Measurements from ENCODE around the gene TROAP. TPM values are rescaled to one million over a fixed set of nuclear protein-coding genes. Genes with fewer than 3 reads are reported as not detected.
"Not testable (repeated sequence)": the region's sequence is repeated elsewhere in the genome, so short reads cannot be mapped to it uniquely, and the experiment has no call there.

TROAP gene
- total RNA-seq, 1 experiment from 2014 or later, result 75.3 TPM

DNA sequence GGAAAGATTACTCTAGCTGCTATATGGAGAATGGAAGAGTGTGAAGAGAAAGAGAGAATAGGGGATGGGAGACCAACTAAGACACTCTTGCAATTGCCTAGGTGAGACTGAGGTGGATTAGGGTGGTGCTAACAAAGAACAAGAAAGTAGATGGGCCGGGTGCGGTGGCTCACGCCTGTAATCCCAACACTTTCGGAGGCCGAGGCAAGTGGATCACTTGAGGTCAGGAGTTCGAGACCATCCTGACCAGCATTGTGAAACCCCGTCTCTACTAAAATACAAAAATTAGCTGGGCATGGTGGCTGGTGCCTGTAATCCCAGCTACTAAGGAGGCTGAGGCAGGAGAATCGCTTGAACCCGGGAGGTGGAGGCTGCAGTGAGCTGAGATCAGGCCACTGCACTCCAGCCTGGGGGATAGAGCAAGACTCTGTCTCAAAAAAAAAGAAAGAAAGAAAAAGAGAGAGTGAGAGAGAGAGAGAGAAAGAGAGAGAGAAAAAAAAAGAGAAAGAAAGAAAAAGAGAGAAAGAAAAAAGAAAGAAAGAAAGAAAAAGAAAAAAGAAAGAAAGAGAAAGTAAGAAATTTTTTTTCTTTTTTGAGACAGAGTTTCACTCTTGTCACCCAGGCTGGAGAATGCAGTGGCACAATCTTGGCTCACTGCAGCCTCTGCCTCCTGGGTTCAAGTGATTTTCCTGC, 2.5 kb upstream of the TROAP start:
- H3K4ac ChIP-seq (ENCODE audit: low read depth, low read length); H3K27me3 ChIP-seq (ENCODE audit: insufficient read depth, low read length); H2BK12ac ChIP-seq (ENCODE audit: insufficient read length, low read depth, low read length); H4K91ac ChIP-seq (ENCODE audit: insufficient read length, low read depth, low read length); H3K18ac ChIP-seq (ENCODE audit: insufficient read length, low read depth, low read length); H3K23me2 ChIP-seq (ENCODE audit: insufficient read length, low read depth, low read length, poor library complexity, severe bottlenecking); H2BK120ac ChIP-seq (ENCODE audit: low read depth, low read length, poor library complexity, severe bottlenecking); H4K5ac ChIP-seq (ENCODE audit: insufficient read length, low read depth, low read length); H3K27ac Mint-ChIP-seq; H4K8ac ChIP-seq (replicated peaks; ENCODE audit: insufficient read length, low read depth, low read length); H4K20me1 ChIP-seq (ENCODE audit: control insufficient read depth, insufficient read depth, insufficient read length); H2BK20ac ChIP-seq (ENCODE audit: low read depth, low read length, poor library complexity, severe bottlenecking); DNase-seq; H3K14ac ChIP-seq (ENCODE audit: insufficient read depth, low read length); H3K9me3 ChIP-seq (ENCODE audit: control insufficient read depth, low read depth, low read length); H3K4me3 Mint-ChIP-seq; H3K79me2 ChIP-seq (ENCODE audit: insufficient read depth, low read length); H3K4me2 ChIP-seq (ENCODE audit: insufficient read depth, insufficient read length, low read length); H3K23ac ChIP-seq (ENCODE audit: insufficient read length, low read depth, low read length); H3K27ac ChIP-seq (ENCODE audit: insufficient read length, low read depth, low read length); H3K9ac ChIP-seq (ENCODE audit: extremely low read depth, insufficient read length, low read length); H3K4me1 ChIP-seq (ENCODE audit: insufficient read depth, low read length); H2AFZ ChIP-seq (ENCODE audit: low read length); H3K27me3 Mint-ChIP-seq (ENCODE audit: low read depth); H3K9me3 Mint-ChIP-seq; H2AK5ac ChIP-seq (ENCODE audit: insufficient read length, low read length); H3K56ac ChIP-seq (ENCODE audit: insufficient read length, low read depth, low read length); H3K79me1 ChIP-seq (ENCODE audit: insufficient read depth, low read depth, low read length, poor library complexity, severe bottlenecking); H2BK5ac ChIP-seq (ENCODE audit: insufficient read length, low read length); H2BK15ac ChIP-seq (ENCODE audit: low read depth, low read length); H3T11ph ChIP-seq (ENCODE audit: low read length): not testable (repeated sequence)
- peaks cover 10 to 21% of the 10 kb centered on the region in 2 experiments for H3K4me1 Mint-ChIP-seq
- peaks cover 2 to 17% (median 10%) of the 10 kb centered on the region in 3 experiments; a peak in 5 of 7 replicates for H3K36me3 Mint-ChIP-seq (ENCODE audit: insufficient read depth in 1 of 3, low read depth in 3 of 3)
- WGBS (ENCODE audit: extremely low coverage, insufficient read length, low lambda C conversion rate), result no CpG with 5 or more reads among the region's 9 CpGs

Data from H9 (cell line).